ENCODE data around the gene RAD50. TPM values are rescaled to one million over a fixed set of nuclear protein-coding genes. Genes with fewer than 3 reads are reported as not detected.

Gene RAD50
- total RNA-seq, 4 donors from 2014 or later, result 34.8 to 76.3 (median 40.9) TPM

GRCh38 chr5:132661231-132662003, 104.6 kb downstream of the RAD50 start:
- TF ChIP-seq, protein P1, sequence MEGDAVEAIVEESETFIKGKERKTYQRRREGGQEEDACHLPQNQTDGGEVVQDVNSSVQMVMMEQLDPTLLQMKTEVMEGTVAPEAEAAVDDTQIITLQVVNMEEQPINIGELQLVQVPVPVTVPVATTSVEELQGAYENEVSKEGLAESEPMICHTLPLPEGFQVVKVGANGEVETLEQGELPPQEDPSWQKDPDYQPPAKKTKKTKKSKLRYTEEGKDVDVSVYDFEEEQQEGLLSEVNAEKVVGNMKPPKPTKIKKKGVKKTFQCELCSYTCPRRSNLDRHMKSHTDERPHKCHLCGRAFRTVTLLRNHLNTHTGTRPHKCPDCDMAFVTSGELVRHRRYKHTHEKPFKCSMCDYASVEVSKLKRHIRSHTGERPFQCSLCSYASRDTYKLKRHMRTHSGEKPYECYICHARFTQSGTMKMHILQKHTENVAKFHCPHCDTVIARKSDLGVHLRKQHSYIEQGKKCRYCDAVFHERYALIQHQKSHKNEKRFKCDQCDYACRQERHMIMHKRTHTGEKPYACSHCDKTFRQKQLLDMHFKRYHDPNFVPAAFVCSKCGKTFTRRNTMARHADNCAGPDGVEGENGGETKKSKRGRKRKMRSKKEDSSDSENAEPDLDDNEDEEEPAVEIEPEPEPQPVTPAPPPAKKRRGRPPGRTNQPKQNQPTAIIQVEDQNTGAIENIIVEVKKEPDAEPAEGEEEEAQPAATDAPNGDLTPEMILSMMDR (IDR thresholded peaks at IDR 0.05; ENCODE audit: low read depth), result no peak

GRCh38 chr5:132662004-132662401, 105.2 kb downstream of the RAD50 start:
- TF ChIP-seq, protein P1 (IDR thresholded peaks at IDR 0.05; ENCODE audit: low read depth), result no peak

DNA sequence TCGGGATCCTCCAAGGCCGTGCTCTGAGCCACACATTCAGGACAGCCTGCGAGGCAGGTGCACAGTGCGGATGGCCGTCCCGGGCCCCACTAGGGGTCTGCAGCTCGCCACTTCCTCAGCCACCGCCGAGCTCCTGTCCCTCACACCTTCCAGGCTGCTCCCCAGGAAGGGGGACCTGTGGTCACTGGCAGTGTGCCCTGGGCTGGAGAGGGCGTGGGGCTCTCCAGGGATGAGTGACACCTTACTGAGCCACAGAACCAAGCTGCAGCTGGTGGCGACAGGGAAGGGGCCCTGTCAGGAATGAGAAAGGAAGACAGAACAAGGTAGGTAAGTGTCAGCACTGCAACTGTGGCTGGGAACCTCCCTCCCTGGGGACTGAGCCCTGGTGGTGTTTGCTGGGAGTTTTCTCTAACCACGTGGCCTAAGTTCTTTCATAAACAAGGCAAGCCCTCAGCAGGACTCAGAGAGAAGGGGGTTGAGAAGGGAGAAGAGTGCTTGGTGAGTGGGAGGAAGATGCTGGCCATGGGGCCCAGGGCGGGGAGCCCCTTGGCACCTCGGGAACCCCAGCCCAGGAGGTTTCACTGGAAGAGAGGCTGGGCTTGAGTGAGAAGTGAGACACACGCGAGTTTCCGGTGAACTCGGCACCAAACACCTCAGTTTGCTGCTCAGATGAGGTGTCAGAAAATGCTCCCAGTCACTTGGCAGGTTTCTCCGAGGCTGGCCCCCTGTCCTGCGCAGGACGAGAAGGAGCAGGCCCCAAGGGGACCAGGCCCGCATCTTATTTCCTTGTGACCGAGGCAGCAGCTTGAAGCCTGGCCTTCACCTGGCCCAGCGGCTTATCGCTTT, 106.4 kb downstream of the RAD50 start:
- TF ChIP-seq, protein P1 (IDR thresholded peaks at IDR 0.05; ENCODE audit: low read depth), result no peak

GRCh38 chr5:132663771-132664695, 107.3 kb downstream of the RAD50 start:
- TF ChIP-seq, protein P1 (IDR thresholded peaks at IDR 0.05; ENCODE audit: low read depth), result no peak

GRCh38 chr5:132664696-132665209, 108.0 kb downstream of the RAD50 start:
- TF ChIP-seq, protein P1 (IDR thresholded peaks at IDR 0.05; ENCODE audit: low read depth), result no peak

GRCh38 chr5:132665574-132666080, 108.8 kb downstream of the RAD50 start:
- TF ChIP-seq, protein P1 (IDR thresholded peaks at IDR 0.05; ENCODE audit: low read depth), result no peak

Measured in subcutaneous adipose tissue (tissue), 4 donors.